ENCODE results near the gene PRKAR1A.

DNA sequence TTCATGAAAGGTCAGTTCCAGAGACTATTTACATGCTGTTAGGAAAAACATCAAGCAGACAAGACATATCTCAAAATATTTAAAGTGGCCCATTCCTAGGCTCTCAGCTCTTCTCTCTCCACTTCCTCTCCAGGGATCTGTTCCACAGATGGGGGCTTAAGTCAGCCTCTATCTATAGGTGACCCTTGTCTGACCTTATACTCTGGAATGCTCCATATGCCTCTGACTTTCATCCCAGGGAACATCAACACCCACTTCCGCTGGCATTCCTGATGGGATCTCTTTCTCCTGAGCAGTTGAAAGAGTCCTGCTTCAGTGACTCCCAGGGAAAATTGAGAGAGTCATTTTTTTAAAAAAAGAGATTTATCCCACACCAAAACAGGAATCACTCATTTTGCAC lies 43.4 kb upstream of the PRKAR1A start:
- TF ChIP-seq, protein P1, sequence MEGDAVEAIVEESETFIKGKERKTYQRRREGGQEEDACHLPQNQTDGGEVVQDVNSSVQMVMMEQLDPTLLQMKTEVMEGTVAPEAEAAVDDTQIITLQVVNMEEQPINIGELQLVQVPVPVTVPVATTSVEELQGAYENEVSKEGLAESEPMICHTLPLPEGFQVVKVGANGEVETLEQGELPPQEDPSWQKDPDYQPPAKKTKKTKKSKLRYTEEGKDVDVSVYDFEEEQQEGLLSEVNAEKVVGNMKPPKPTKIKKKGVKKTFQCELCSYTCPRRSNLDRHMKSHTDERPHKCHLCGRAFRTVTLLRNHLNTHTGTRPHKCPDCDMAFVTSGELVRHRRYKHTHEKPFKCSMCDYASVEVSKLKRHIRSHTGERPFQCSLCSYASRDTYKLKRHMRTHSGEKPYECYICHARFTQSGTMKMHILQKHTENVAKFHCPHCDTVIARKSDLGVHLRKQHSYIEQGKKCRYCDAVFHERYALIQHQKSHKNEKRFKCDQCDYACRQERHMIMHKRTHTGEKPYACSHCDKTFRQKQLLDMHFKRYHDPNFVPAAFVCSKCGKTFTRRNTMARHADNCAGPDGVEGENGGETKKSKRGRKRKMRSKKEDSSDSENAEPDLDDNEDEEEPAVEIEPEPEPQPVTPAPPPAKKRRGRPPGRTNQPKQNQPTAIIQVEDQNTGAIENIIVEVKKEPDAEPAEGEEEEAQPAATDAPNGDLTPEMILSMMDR (IDR thresholded peaks at IDR 0.05 in 8 of 11, conservative IDR thresholded peaks at IDR 0.05 in 3 of 11) = no peak
- TF ChIP-seq POLR2A (IDR thresholded peaks at IDR 0.05) = no peak
